OCI-LY7 (cell line): ENCODE results near the gene OAS3. TPM values are rescaled to one million over a fixed set of nuclear protein-coding genes. Genes with fewer than 3 reads are reported as not detected.
A peak's percentile ranks its signal among the peaks of the same experiment; 100 is the strongest.
"Not testable (repeated sequence)": the region's sequence is repeated elsewhere in the genome, so short reads cannot be mapped to it uniquely, and the experiment has no call there.

Experiments
- BruUV-seq: library from RNA; stranded (reverse); fragments of 400-500 nt; replicated peaks from 2 replicates; lab custom pipeline; 2021; lab: Mats Ljungman, UMichigan
- CTCF ChIA-PET: fragments of 300-600 bp; sonication (Branson Sonifier 250); formaldehyde crosslinking; loops from one replicate; lab custom pipeline; 2022; ENCODE audit warnings: antibody characterized with exemption; ENCODE audit not compliant: unreplicated experiment; lab: Charles Lee
- POLR2A ChIA-PET: fragments of 300-600 bp; sonication (Branson Sonifier 250); formaldehyde crosslinking; loops from one replicate; lab custom pipeline; 2022; ENCODE audit warnings: antibody characterized with exemption; lab: Charles Lee
- DNase-seq: peaks from one replicate; pipeline ENCODE4 v3.0.0-alpha.2; 2015; ENCODE audit warnings: low spot score
- H2AFZ ChIP-seq: fragments of 200-600 bp; sonication (generic), shearing (Covaris generic); 2 replicates; pipeline ENCODE4 v1.6.1; 2014; ENCODE audit warnings: mild to moderate bottlenecking, antibody characterized with exemption, low read length, moderate library complexity
- H3K27ac ChIP-seq: fragments of 200-600 bp; sonication (generic); 2 replicates; pipeline ENCODE4 v1.5.1; 2014; ENCODE audit warnings: mixed run types, low read depth, mild to moderate bottlenecking, moderate library complexity, low read length, inconsistent platforms; ENCODE audit not compliant: poor library complexity, severe bottlenecking
- H3K36me3 ChIP-seq: fragments of 200-600 bp; sonication (generic); 2 replicates; pipeline ENCODE4 v1.6.1; 2014; ENCODE audit warnings: mild to moderate bottlenecking, antibody characterized with exemption, low read length, moderate library complexity, mixed read lengths; ENCODE audit not compliant: insufficient read depth
- H3K4me1 ChIP-seq: fragments of 200-600 bp; sonication (generic); 2 replicates; pipeline ENCODE4 v1.5.1; 2014; ENCODE audit warnings: mild to moderate bottlenecking, low read length; ENCODE audit not compliant: insufficient read depth, poor library complexity, severe bottlenecking
- H3K4me2 ChIP-seq: fragments of 200-600 bp; sonication (generic); 2 replicates; pipeline ENCODE4 v1.6.1; 2014; ENCODE audit warnings: mild to moderate bottlenecking, low read length
- H3K4me3 ChIP-seq: fragments of 200-600 bp; sonication (generic); 2 replicates; pipeline ENCODE4 v1.5.1; 2014; ENCODE audit warnings: mild to moderate bottlenecking, low read depth, low read length; ENCODE audit not compliant: poor library complexity, severe bottlenecking
- H3K79me2 ChIP-seq: fragments of 200-600 bp; sonication (generic); 2 replicates; pipeline ENCODE4 v1.6.1; 2016; ENCODE audit warnings: low read depth, mild to moderate bottlenecking, low read length, moderate library complexity, mixed read lengths; ENCODE audit not compliant: insufficient read depth
- H3K9me2 ChIP-seq: fragments of 200-600 bp; sonication (generic); 2 replicates; pipeline ENCODE4 v1.6.1; 2016; ENCODE audit warnings: mild to moderate bottlenecking, low read length, mixed read lengths; ENCODE audit not compliant: insufficient read depth
- H3K9me3 ChIP-seq: fragments of 200-600 bp; sonication (generic); 2 replicates; pipeline ENCODE4 v1.6.1; 2014; ENCODE audit warnings: mild to moderate bottlenecking, mixed run types, low read length, mixed read lengths
- H4K20me1 ChIP-seq: fragments of 200-600 bp; sonication (generic); 2 replicates; pipeline ENCODE4 v1.6.1; 2014; ENCODE audit warnings: mild to moderate bottlenecking, antibody characterized with exemption, low read length, moderate library complexity, mixed read lengths; ENCODE audit not compliant: insufficient read depth
- CTCF ChIP-seq: fragments of 200-600 bp; sonication (generic); conservative IDR thresholded peaks from 2 replicates; pipeline ENCODE4 v1.5.1; 2014; ENCODE audit warnings: mild to moderate bottlenecking, antibody characterized with exemption, low read length, moderate library complexity, mixed read lengths
- EZH2phosphoT487 ChIP-seq: fragments of 200-600 bp; sonication (generic); IDR thresholded peaks from 2 replicates; pipeline ENCODE4 v1.6.1; 2018; ENCODE audit warnings: low read depth, borderline replicate concordance, mild to moderate bottlenecking, mixed run types, antibody characterized with exemption, low read length, moderate library complexity, mixed read lengths
- intact Hi-C: fragments of 100-400 bp; cut with micrococcal nuclease; formaldehyde crosslinking; loops from one replicate; pipeline ENCODE4 v1.10.0; 2022; ENCODE audit not compliant: unreplicated experiment
- total RNA-seq, 2 experiments: library from RNA; depleted of rRNA in 1 of 2; stranded (reverse); fragments of >200 nt in 1 of 2; shearing (Covaris generic) in 1 of 2; gene quantifications; 2 replicates each; pipeline ENCODE4 v1.2.3, GENCODE V29; 2014 to 2022

OAS3 gene
- total RNA-seq, 2 experiments from 2014 or later = 0.79 to 9.2 TPM

DNA sequence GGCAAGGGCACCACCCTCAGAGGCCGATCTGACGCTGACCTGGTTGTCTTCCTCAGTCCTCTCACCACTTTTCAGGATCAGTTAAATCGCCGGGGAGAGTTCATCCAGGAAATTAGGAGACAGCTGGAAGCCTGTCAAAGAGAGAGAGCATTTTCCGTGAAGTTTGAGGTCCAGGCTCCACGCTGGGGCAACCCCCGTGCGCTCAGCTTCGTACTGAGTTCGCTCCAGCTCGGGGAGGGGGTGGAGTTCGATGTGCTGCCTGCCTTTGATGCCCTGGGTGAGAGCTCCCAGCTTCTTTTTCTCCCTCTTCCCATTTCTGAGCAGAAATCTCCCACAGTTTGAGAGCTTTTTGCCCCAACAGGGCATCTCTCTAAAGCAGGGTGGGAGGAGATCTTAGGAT is 29.7 kb upstream of the OAS3 start:
- H3K36me3 ChIP-seq = peaks cover 42% of the 10 kb centered on the region
- intact Hi-C loops = loop anchor here (10.0 kb wide), 1 partner anchor 216 kb away; no protein-coding TSS in a partner anchor
- H3K9me2 ChIP-seq = no peaks in the 10 kb centered on the region
- H2AFZ ChIP-seq = peak overlapping the region; percentile 2; the same call in 1 of the 2 replicates
- TF ChIP-seq CTCF (no peak), EZH2phosphoT487 (no peak)
- peaks cover 49% of the 10 kb centered on the region for H3K4me1 ChIP-seq
- H3K79me2 ChIP-seq = peaks cover 21% of the 10 kb centered on the region; the same call in 1 of the 2 replicates
- peaks cover 21% of the 10 kb centered on the region for H3K9me3 ChIP-seq
- H3K27ac ChIP-seq = peak overlapping the region; percentile 85
- BruUV-seq = no TSS peak
- peak overlapping the region; percentile 71 for H3K4me3 ChIP-seq
- no peaks in the 10 kb centered on the region for H4K20me1 ChIP-seq
- peak overlapping the region; percentile 85 for H3K4me2 ChIP-seq
- ChIA-PET POLR2A (interaction anchor here (1.3 to 4.5 kb wide), 3 partner anchors 8 to 70 kb away, joined by 4 to 35 read pairs (median 5); partner anchors contain the start of gene OAS2), CTCF (interaction anchor here (0.6 to 1.5 kb wide), 2 partner anchors 84 to 920 kb away, joined by 3 to 4 read pairs; no protein-coding TSS in a partner anchor)
- no peak for DNase-seq

- Histone ChIP-seq H3K36me3 (peaks cover 47% of the 10 kb centered on the region), H3K79me2 (peaks cover 21% of the 10 kb centered on the region; the same call in 1 of the 2 replicates), H4K20me1 (no peaks in the 10 kb centered on the region), H3K27ac (no peak overlapping the region), H3K9me3 (peaks cover 21% of the 10 kb centered on the region), H3K4me3 (peak overlapping the region; percentile 71), H3K4me2 (peak overlapping the region; percentile 85), H3K9me2 (no peaks in the 10 kb centered on the region), H3K4me1 (peaks cover 38% of the 10 kb centered on the region), H2AFZ (no peak overlapping the region)
- TF ChIP-seq CTCF (no peak), EZH2phosphoT487 (no peak)
- intact Hi-C loops = loop anchor here (10.0 kb wide), 1 partner anchor 215 kb away; no protein-coding TSS in a partner anchor
- DNase-seq = no peak
- CTCF ChIA-PET = no interaction called here
- no TSS peak for BruUV-seq
- POLR2A ChIA-PET = no interaction called here
Observed at GRCh38 chr12:112909693-112910092, 28.6 kb upstream of the OAS3 start.

DNA sequence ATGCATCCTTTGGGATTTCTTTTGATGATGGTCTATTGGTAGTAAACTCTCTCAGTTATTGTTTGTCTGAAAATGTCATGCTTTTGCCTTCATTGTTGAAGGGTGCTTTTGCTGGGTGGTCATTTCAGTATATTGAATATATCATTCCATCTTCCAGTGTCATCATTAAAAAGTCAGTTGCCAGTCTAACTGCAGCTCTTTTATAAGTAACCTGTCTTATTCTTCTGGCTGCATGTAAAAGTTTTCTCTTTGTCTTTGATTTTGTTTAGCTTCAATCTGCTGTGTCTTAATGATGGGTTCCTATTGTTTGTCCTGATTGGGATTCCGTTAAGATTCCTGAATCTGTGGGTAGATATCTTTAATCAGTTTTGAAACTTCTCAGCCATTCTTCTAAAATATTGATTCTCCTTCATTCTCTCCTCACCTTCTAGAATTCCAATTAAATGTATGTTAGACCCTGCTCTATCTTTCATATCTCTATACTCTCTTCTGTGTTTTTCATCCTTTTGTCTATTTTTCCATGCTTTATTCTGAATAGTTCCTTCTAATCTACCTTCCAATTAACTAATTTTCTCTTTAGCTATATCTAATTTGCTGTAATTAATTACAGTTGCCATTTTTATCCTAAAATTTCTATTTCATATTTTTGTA is 25.1 kb upstream of the OAS3 start:
- no TSS peak for BruUV-seq
- H3K4me1 ChIP-seq = peaks cover 18% of the 10 kb centered on the region
- no peaks in the 10 kb centered on the region for H3K9me2 ChIP-seq
- H3K9me3 ChIP-seq = peaks cover 21% of the 10 kb centered on the region
- DNase-seq = no peak
- no peak overlapping the region for H2AFZ ChIP-seq
- CTCF ChIA-PET = no interaction called here
- H3K79me2 ChIP-seq = peaks cover 18% of the 10 kb centered on the region; the same call in 1 of the 2 replicates
- peaks cover 81% of the 10 kb centered on the region for H3K36me3 ChIP-seq
- TF ChIP-seq EZH2phosphoT487 (no peak), CTCF (no peak)
- no peaks in the 10 kb centered on the region for H4K20me1 ChIP-seq
- POLR2A ChIA-PET = no interaction called here
- no peak overlapping the region for H3K27ac ChIP-seq
- H3K4me3 ChIP-seq = no peak overlapping the region
- intact Hi-C loops = no loop called here
- H3K4me2 ChIP-seq = no peak overlapping the region

DNA sequence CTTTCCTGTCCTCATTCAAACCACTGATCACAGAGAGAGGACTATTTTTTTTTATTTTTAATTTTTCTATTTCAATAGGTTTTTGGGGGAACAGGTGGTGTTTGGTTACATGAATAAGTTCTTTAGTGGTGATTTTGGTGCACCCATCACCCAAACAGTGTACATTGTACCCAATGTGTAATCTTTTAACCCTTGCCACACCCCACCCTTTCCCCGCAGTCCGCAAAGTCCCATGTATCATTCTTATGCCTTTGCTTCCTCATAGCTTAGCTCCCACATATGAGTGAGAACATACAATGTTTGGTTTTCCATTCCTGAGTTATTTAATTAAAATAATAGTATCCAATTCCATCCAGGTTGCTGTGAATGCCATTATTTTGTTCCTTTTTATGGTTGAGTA is 24.4 kb upstream of the OAS3 start:
- Histone ChIP-seq H3K9me3 (peaks cover 21% of the 10 kb centered on the region), H3K4me1 (peaks cover 10% of the 10 kb centered on the region), H3K36me3 (peaks cover 88% of the 10 kb centered on the region), H3K79me2 (peaks cover 11% of the 10 kb centered on the region; the same call in 1 of the 2 replicates)
- H3K9me2 ChIP-seq, H3K4me3 ChIP-seq, H2AFZ ChIP-seq, BruUV-seq, intact Hi-C loops, POLR2A ChIA-PET, CTCF ChIA-PET, H3K4me2 ChIP-seq, DNase-seq, H3K27ac ChIP-seq, H4K20me1 ChIP-seq: not testable (repeated sequence)
